ENCODE results near the gene ZNF513.
"Not testable (repeated sequence)": the region's sequence is repeated elsewhere in the genome, so short reads cannot be mapped to it uniquely, and the experiment has no call there.

ZNF513 gene

GRCh38 chr2:27380626-27381545 lies at the start of gene ZNF513:
Gene ZNF513, minus strand, starts transcription at chr2:27380734. Its CDS starts 208 bp downstream, at chr2:27380526.
- no peak for FAIRE-seq

GRCh38 chr2:27428978-27429541 lies 48.5 kb upstream of the ZNF513 start:
- FAIRE-seq, result no peak

- no peak for FAIRE-seq
These were observed 47.9 kb upstream of the ZNF513 start, which contains the start of gene NRBP1 for GRCh38 chr2:27428213-27428977. Gene NRBP1, plus strand, starts transcription at chr2:27428631. Its CDS starts 4,643 bp downstream, at chr2:27433274.

- no peak for FAIRE-seq
These were observed 47.3 kb upstream of the ZNF513 start for GRCh38 chr2:27427863-27428212.

GRCh38 chr2:27425039-27425438 lies 44.5 kb upstream of the ZNF513 start:
- not testable (repeated sequence) for FAIRE-seq

- no peak for FAIRE-seq
These were observed 42.4 kb upstream of the ZNF513 start for GRCh38 chr2:27422958-27423357.

- FAIRE-seq, result no peak
These were observed 41.2 kb upstream of the ZNF513 start for GRCh38 chr2:27421660-27422250.

- no peak for FAIRE-seq
These were observed 40.5 kb upstream of the ZNF513 start for GRCh38 chr2:27420996-27421395.

GRCh38 chr2:27416151-27416550 lies 35.6 kb upstream of the ZNF513 start:
- FAIRE-seq, result no peak

GRCh38 chr2:27412419-27413152 lies 32.1 kb upstream of the ZNF513 start:
- no peak for FAIRE-seq

- no peak for FAIRE-seq
These were observed 29.0 kb upstream of the ZNF513 start, which contains the start of gene PPM1G for GRCh38 chr2:27409321-27410073. Gene PPM1G, minus strand, starts transcription at chr2:27409591. Its CDS starts 169 bp downstream, at chr2:27409422.

GRCh38 chr2:27408601-27409320 lies 28.2 kb upstream of the ZNF513 start:
- no peak for FAIRE-seq

- FAIRE-seq, result peak; percentile 90
These were observed 27.4 kb upstream of the ZNF513 start for GRCh38 chr2:27407798-27408491.

- no peak for FAIRE-seq
These were observed 20.0 kb upstream of the ZNF513 start for GRCh38 chr2:27400348-27401135.

- FAIRE-seq, result no peak
These were observed 18.4 kb upstream of the ZNF513 start for GRCh38 chr2:27398962-27399361.

GRCh38 chr2:27393225-27393624 lies 12.7 kb upstream of the ZNF513 start:
- no peak for FAIRE-seq

GRCh38 chr2:27390822-27391679 lies 10.5 kb upstream of the ZNF513 start:
- no peak for FAIRE-seq

GRCh38 chr2:27381577-27382181 lies 1.1 kb upstream of the ZNF513 start:
- no peak for FAIRE-seq

All from islet of Langerhans (tissue), 1 donor.